SKM-1 treated with dmso at 0.1 percent for 144 hours (cell line): ENCODE measurements around the gene CAMLG.

Source experiments
- DNase-seq: peaks from one replicate; lab custom pipeline; 2025; ENCODE audit not compliant: unreplicated experiment; lab: John Stamatoyannopoulos, UW

Gene CAMLG

DNA sequence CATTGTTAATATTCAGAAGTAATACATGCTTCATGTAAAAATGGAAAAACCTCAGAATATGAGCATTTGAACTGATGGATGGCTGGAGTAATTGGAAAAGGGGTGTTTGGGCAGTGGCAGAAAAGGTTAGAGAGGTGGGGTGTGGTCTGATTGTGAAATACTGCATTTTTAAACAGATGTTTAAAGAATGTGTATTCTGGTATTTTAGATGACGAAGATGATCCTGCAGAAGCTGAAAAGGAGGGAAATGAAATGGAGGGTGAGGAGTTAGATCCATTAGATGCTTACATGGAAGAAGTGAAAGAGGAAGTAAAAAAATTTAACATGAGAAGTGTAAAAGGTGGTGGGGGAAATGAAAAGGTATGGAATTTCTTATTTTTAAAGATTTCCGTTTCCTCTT lies 39.0 kb downstream of the CAMLG start:
- DNase-seq, result no peak

DNA sequence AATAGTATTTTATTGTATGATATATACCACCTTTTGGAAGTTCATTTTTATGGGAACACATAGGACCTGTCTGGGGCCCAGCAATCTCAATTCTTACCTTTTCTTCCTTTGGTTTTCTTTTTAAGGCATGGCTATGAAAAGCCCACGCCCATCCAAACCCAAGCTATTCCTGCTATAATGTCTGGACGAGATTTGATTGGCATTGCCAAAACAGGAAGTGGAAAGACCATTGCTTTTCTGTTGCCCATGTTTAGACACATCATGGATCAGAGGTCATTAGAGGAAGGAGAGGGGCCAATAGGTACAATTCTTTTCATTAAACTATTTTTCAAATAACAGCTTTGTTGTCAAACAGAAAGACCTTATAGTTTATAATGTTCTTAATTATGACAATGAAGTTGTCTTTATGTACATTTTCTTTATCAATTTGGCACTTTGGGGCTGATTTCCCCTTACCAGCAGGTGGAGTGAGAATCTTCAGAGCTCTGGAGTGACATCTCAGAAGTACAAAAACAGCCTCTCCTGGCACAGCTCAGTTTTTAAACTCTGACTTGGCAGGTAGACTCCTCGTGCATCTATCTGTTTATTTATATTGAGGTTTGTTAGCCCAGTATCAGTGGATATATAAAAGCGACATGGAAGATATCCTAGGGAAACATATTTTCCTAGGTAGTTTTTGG lies 46.0 kb downstream of the CAMLG start:
- no peak for DNase-seq

DNA sequence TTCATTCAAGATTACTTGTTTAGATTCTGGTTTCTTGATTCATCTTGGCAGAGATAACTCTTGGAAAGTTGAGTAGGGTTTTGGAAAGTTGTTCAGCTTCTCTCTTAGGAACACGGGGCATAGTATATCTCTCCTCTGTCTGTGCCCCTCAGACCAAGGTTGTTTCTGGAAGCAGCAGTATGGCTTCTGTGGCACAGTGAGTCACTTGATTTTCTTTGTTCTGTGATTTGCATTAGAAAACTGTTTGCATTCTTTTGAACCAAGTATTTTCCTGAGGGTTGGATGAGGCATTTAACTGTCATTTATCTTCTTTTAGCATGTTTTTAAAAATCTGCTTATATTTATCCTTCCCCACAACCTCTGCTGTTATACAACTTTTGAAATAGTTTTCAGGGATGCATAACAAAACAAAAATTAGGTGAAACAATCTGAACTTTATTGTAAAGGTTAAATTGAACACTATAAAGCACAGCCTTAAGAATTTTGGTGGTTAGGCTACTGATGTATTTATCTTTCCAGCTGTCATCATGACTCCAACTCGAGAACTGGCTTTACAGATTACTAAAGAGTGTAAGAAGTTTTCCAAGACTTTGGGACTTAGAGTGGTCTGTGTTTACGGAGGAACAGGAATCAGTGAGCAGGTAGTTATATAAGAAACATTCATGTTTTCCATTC lies 46.7 kb downstream of the CAMLG start:
- DNase-seq, result no peak

DNA sequence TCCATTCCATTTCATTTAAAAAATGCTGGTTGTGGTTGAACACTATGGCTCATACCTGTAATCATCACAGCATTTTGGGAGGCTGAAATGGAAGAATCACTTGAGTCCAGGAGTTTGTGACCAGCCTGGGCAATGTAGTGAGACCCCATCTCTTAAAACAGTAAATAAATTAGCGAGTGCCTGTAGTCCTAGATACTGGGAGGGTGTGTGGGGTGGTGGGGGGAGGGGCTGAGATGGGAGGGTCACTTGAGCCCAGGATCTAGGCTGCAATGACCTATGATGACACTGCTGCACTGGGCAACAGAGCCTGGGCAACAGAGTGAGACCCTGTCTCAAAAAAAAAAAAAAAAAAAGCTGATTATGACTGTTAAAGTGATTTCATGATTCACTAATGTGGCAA lies 49.3 kb downstream of the CAMLG start:
- DNase-seq, result no peak

DNA sequence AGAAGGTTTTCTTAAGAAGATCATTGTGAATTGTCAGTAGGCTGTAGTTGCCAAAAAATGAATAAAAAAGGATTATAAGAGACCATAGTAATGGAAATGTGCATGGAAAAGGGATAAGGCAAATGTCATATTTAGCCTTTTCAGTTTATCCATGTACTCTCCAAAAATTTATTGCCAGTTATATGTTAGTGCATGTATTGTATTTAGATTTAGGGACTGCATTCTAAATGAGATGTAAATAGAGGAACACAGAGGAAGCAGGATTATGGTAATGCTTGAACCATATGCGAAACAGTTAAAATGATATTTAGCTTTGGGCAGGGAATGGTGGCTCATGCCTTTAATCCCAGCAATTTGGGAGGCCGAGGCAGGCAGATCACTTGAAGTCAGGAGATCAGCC lies 53.2 kb downstream of the CAMLG start:
- no peak for DNase-seq

DNA sequence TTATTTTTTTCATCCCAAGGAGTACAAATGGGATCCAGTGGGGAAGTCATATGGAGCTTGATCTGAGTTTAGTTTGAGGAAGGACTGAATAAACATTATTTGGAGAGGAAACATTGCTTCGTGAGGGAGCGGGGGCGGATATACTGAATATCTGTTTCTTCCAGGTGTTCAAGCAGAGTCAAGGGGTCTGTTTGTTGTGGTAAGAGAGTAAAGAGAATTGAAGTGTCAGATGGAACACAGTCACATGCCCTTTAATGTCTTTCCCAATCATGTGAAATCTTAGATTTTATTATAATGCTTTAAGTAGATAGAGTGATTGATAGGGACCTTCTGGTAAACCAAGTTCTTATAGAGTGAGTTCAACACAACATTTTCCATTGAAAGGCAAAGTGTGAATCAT lies 53.9 kb downstream of the CAMLG start:
- DNase-seq, result no peak

DNA sequence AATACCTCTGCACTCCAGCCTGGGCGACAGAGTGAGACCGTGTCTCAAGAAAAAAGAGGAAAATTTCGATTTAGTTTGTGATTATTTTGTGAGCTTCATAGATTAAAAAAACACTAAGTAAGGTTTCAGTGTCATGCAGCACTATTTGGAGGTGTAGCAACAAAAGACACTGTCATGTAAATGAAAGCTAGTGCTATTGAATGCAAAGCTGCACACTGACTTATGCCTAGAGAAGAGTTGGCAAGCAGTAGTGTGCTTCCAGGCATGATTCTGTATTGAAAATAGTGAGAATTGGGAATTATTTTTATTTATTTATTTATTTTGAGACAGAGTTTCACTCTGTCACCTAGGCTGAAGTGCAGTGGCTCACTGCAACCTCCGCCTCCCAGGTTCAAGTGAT lies 54.8 kb downstream of the CAMLG start:
- no peak for DNase-seq

DNA sequence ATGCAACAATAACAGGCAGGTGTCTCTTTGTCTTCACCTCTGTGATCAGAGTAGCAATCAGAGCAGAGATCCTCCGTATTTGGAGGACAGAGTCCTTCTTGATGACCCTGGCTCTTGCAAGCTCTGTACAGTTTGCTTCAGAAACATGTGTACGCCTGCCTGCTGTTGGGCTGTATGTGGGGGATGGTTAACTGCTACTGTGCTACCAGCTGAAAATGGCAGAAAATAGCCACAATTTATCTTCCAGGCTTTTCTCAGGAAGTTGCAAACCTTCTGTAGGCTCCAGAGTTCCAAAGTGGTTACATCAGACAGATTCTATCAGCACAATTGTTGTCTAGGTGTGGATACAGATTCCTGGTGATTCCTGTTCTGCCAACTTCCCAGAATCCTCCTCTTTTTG lies 55.7 kb downstream of the CAMLG start:
- no peak for DNase-seq

DNA sequence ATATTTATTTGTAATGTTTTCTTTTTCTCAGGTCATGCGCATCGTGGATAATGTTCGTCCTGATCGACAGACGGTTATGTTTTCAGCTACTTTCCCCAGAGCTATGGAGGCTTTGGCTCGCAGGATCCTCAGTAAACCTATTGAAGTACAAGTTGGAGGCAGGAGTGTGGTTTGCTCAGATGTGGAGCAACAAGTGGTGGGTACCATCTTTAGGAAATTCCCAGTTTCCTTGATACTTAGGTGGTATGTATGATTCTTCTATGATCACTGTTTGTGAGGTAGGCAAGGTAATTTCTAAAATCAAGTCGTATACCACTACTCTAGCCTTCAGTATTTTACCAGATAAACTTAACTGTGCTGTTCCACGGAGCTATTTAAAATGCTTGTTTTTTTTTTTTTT lies 56.5 kb downstream of the CAMLG start:
- no peak for DNase-seq

DNA sequence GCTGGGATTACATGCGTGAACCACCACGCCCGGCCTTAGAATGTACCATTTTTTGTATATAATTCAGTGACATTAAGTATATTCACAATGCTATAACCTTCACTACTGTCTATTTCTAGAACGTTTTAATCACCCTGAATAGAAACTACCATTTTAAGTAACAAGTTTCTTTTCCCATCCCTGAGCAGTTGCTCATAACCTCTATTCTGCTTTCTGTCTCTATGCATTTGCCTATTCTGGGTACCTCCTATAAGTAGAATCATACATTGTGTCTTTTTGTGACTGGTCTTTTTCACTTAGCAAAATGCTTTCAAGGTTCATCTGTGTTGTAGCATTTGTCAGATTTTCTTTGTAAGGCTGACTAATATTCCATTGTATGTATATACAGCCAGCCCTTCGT lies 60.1 kb downstream of the CAMLG start:
- no peak for DNase-seq
